ENCODE measurements around the gene REEP1. TPM values are rescaled to one million over a fixed set of nuclear protein-coding genes. Genes with fewer than 3 reads are reported as not detected.

REEP1 gene
- total and polyA plus RNA-seq, 2 of the 4 experiments (the other 2 are of a cell fraction) = under 0.01 to 0.03 TPM

- Histone ChIP-seq H3K27ac (ENCODE audit: insufficient read depth, low read length) (no peak overlapping the region), H4K8ac (ENCODE audit: low read depth in 2 of 2, low read length in 2 of 2) (no peak overlapping the region), H3K9ac (ENCODE audit: low read depth, low read length) (no peak overlapping the region), H3K4me3 (ENCODE audit: insufficient read depth, low read depth, low read length) (no peak overlapping the region), H2AK5ac (ENCODE audit: low read depth, low read length) (no peak overlapping the region), H4K5ac (ENCODE audit: low read depth, low read length) (no peak overlapping the region), H3K18ac (ENCODE audit: low read depth, low read length) (no peak overlapping the region), H4K91ac (ENCODE audit: insufficient read depth, low read depth, low read length) (no peak overlapping the region), H2AK9ac (replicated peaks; ENCODE audit: low read depth, low read length, poor library complexity) (no peak overlapping the region), H3K27me3 (ENCODE audit: control insufficient read depth, insufficient read depth, low read length) (peaks cover 26% of the 10 kb centered on the region), H2AFZ (replicated peaks; ENCODE audit: low read length, poor library complexity) (no peak overlapping the region), H3K14ac (replicated peaks; ENCODE audit: low read depth, low read length) (no peak overlapping the region), H3K79me1 (ENCODE audit: low read depth in 1 of 2, low read length in 2 of 2) (no peaks in the 10 kb centered on the region), H3K9me1 (ENCODE audit: insufficient read depth, low read length) (no peaks in the 10 kb centered on the region; the same call in 1 of the 2 replicates), H2BK5ac (ENCODE audit: low read depth, low read length, poor library complexity, severe bottlenecking) (no peak overlapping the region), H3K23ac (ENCODE audit: low read depth, low read length) (no peak overlapping the region), H3K56ac (ENCODE audit: extremely low read depth, insufficient read depth, low read length) (no peak overlapping the region), H2BK120ac (ENCODE audit: low read depth, low read length) (no peak overlapping the region), H3K4me2 (ENCODE audit: low read depth, low read length) (no peak overlapping the region), H4K20me1 (ENCODE audit: insufficient read depth, low read length) (no peaks in the 10 kb centered on the region), H3K9me3 (ENCODE audit: control insufficient read depth, insufficient read depth, low read length) (no peaks in the 10 kb centered on the region), H3K4me1 (ENCODE audit: control insufficient read depth, insufficient read depth, low read length) (no peaks in the 10 kb centered on the region), H2BK15ac (ENCODE audit: low read depth, low read length) (no peak overlapping the region), H2BK20ac (ENCODE audit: low read depth, low read length) (no peak overlapping the region), H3K36me3 (ENCODE audit: control insufficient read depth, insufficient read depth, low read length) (no peaks in the 10 kb centered on the region), H3K4ac (ENCODE audit: low read depth, low read length) (no peak overlapping the region)
- in situ Hi-C loops (cut with MboI; ENCODE audit: low sequenced_read_pairs) = no loop called here
- WGBS, 2 experiments (ENCODE audit: extremely low coverage in 2 of 2, insufficient read length in 1 of 2) = no CpG with 5 or more reads among the region's 10 CpGs
- CTCF ChIA-PET = no interaction called here
- ATAC-seq (ENCODE audit: low read depth) (no peak), DNase-seq (peak; percentile 79)
- intact Hi-C loops (cut with micrococcal nuclease) = no loop called here
- POLR2A ChIA-PET (ENCODE audit: unreplicated experiment) = no interaction called here
- TF ChIP-seq FOS (IDR thresholded peaks at IDR 0.05; ENCODE audit: low read depth, low read length) = 0 out of 2 replicates have a peak, but pooled peaks have one; percentile 17
- no peak for TF ChIP-seq BHLHE40 (IDR thresholded peaks at IDR 0.05; ENCODE audit: low read depth, low read length)
- TF ChIP-seq MAFK (IDR thresholded peaks at IDR 0.05; ENCODE audit: low read depth, low read length) = no peak
- TF ChIP-seq USF2 (IDR thresholded peaks at IDR 0.05; ENCODE audit: low read depth, low read length) = no peak
- no peak for TF ChIP-seq CHD1 (IDR thresholded peaks at IDR 0.05; ENCODE audit: low read depth, low read length)
- dilution Hi-C loops (cut with HindIII; ENCODE audit: low sequenced_read_pairs, unreplicated experiment) = no loop called here
- BruUV-seq (replicated peaks) = no TSS peak
Measured at GRCh38 chr2:86249579-86250391, 87.6 kb downstream of the REEP1 start.

All from IMR-90 (cell line).